Mesenteric fat pad (tissue), 1 donor: ENCODE measurements around the gene SLC29A2. TPM values are rescaled to one million over a fixed set of nuclear protein-coding genes. Genes with fewer than 3 reads are reported as not detected.
"Not testable (repeated sequence)": the region's sequence is repeated elsewhere in the genome, so short reads cannot be mapped to it uniquely, and the experiment has no call there.

Source experiments
- DNase-seq: peaks from one replicate; pipeline ENCODE4 v3.0.0-alpha.2; 2020; ENCODE audit warnings: low spot score
- total RNA-seq: library from RNA; stranded (reverse); fragmentation: NEBNext Ultra II Directional; extraction: Animal tissue kit (Norgen Biotek cat#: 25700); gene quantifications from one replicate; pipeline ENCODE4 v1.2.1, GENCODE V29; 2021
- donor health status: DM: yes; HTN: yes; CAD: no.

SLC29A2 gene
- total RNA-seq, 1 donor from 2014 or later = 5.9 TPM

DNA sequence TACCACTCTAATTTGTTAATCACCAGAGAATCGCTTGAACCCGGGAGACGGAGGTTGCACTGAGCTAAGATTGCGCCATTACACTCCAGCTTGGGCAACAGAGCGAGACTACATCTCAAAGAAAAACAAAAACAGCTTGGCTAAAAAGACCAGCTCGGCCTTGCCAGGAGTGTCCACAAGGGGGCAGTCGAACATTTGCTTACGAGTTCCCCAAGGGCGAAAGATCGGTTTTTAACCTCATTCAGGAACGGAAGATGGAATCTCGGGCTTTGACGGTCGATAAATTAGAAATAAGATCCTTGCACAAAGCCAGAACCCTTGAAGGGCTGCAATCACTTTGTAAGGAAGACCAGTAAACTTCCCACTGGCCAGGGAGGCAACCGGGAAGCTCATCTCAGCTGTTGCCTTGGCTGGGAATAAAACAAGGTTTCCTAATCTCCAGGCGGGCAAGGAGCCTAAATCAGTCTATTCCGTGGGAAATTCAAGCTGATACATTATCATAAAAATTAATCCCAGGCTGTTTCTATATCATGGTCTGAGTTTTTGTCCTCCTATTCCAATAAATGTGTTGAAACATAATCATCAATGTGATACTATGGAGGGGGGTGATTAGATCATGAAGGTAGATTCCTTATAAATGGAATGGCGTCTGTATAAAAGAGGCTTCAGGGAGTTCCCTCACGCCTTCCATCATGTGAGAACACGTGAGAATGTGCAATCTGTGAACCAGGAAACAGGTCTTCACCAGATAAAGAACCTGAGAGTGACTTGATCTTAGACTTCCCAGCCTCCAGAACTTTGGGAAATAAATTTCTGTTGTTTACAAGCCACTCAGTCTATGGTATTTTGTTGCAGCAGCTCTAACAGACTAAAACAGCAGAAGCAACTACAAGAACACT lies 14.9 kb upstream of the SLC29A2 start:
- no peak for DNase-seq

DNA sequence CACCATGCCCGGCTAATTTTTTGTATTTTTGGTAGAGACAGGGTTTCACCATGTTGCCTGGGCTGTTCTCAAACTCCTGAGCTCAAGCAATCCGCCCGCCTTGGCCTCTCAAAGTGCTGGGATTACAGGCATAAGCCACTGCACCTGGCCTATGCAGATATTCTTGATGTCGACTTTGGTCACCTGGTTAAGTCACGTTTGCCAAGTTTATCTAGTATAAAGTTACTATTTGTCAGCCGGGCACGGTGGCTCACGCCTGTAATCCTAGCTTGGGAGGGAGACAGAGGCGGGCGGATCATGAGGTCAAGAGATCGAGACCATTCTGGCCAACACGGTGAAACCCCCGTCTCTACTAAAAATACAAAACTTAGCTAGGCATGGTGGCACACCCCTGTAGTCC lies 12.8 kb upstream of the SLC29A2 start:
- not testable (repeated sequence) for DNase-seq

DNA sequence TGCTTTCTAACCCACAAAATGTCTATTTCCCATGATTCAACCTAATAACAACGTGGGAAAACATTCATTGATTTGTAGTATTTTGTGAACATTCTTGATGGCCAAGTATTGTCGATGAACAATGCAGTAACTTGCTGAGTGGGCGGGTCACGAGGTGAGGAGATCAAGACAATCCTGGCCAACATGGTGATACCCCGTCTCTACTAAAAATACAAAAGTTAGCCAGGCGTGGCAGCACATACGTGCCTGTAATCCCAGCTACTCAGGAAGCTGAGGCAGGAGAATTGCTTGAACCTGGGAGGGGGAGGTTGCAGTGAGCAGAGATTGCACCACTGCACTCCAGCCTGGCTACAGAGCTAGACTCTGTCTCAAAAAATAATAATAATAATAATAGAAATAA lies 8.7 kb upstream of the SLC29A2 start:
- not testable (repeated sequence) for DNase-seq

DNA sequence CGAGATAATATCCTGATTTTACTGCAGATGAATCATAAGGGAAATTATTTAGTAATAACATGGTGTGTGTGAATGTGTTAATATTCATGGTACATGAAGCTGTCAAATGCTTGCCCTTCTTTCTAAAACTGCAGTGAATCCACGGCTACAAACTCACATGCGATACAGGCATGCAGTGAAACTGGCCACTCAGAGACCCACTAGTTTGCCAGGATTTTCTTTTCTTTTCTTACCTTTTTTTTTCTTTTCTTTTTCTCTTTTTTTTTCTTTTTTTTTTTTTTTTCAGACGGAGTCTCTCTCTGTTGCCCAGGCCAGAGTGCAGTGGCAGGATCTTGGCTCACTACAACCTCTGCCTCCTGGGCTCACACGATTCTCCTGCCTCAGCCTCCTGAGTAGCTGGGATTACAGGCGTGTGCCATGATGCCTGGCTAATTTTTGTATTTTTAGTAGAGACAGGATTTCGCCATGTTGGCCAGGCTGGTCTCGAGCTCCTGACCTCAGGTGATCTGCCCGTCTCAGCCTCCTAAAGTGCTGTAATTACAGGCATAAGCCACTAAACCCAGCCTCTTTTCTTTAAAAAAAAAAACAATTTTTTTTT lies 2.2 kb upstream of the SLC29A2 start:
- not testable (repeated sequence) for DNase-seq

DNA sequence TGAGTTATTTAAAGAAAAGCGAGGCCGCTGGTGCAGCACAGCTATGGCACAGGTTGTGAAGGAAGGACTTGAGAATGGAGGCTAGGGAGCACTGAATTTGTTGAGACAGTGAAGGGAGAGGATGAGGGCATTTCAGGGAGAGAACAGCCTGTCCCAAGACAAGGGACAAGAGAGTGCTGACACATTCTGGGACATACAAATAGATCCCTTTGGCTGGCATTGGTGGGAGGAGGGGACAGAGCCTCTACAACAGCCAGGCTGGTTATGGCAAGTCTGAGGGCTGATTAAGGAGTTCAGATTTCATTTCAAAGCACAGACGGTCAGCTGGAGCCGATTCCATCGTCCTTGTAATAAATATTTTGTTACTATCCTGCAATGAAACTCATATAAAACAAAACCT lies 1.7 kb upstream of the SLC29A2 start:
- DNase-seq = no peak

DNA sequence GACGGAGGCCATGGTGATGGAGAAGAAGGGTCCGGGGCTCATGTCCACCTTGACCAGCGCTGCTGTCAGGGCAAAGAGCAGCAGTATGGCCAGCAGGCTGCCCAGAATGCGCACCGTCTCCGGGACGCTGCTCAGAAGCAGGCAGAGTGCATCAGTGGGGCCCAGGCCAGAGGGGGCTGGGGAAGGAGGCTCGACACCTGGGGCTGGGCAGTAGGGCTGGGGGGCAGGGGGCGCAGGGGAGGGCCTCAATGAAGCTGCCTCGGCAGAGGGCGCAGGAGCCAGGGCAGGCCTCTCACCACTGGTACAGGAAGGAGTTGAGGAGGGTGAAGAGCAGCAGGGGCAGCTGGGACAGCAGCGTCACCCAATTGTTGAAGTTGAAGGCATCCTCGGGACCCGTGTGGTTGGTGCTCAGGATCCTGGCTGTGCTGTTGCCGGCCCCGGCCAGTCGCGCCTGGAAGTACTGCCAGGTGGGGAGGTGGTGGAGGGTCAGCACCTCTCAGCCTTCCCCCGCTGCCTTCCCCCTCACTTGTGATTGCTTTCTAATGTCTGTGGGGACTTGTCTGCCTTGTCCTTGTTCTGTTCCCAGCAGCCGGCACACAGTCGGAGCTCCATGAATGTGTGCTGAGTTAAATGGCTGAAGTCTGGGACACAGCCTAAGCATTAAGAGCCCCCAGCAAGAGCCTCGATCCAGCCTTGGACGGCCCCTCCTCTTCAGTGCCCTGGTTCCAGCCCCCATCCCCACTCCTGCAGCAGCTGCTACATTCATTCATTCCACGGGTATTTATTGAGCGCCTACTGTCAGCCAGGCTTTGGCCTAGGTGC lies 2.3 kb downstream of the SLC29A2 start:
- DNase-seq = no peak

DNA sequence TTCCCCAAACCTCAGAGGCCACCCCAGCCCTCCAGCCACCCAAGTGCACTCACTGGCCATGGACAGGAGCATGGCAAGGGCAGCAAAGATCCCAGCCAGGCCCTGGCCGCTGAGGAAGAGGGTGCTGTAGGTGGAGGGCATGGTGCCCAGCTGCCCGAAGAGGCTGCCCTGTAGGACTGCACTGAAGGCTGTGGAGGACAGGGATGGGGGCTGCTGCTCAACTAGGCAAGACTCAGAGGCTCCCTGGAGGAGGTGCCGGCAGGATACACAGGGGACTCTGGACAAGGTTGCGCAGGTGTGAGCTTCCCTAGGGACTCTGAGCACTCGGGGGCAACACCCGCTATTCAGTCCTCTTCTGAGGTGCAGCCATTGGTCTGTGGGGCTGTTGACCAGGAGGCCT lies 3.1 kb downstream of the SLC29A2 start:
- DNase-seq = no peak

DNA sequence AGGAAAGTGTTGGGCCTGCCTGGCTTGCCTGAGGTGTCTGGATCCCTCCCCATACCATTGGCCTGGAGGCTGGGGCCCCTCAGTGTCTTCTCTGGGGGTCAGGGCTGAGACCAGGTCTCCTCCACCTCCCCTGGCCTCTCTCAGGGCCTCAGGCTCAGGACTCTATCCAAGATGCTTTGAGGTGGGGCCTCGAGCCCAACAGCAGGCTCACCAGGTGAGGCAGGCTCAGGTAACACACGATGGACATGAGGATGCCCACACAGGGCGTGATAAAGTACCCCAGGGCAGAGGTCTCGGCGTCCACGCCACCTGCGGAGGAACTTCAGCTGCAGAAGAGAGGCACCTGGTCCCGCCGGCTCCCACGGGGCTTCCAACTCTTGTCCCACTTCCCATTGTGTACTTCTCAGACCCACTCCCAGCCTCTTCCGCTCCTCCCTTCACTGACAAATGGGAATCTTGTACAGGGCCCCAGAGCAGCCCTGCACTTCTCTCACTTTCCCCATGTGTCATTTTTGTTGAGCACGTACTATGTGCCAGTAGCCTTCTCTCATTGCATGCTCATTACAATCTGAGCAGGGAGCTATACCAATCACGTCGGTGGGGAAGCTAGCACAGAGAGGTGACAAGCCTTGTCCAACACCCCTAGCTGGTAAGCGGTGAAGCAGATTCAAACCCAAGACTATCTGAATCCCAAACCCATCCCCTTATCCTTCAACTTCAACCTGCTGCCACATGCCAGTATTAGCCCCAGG lies 3.8 kb downstream of the SLC29A2 start:
- DNase-seq = no peak

DNA sequence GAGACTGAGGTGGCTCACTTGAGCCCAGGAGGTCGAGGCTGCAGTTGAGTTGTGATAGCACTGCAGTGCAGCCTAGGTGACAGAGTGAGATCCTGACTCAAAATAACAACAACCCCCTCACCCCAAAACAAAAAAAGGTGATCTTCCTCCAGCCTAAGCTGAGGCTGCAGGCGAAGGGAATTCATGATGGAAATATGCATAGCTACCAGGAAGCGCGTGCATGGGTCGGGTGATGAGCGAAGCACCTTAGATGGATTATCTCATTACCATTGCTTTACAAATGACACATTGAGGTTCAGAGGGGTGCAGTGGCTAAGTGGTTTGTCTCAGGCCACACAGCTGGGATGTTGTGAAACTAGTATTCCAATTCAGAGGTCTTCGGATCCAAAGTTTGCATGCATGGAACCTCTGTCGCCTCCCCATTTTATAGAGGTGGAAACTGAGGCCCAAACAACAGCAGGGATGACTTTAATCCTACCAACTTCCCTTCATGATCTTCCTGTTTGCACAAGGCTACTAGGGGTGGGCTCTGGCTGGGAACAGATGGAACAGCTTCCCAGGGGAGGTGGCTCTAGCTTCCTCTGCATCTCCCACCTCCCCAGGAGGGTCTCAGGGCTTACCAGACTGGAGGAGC lies 4.6 kb downstream of the SLC29A2 start:
- DNase-seq = no peak

DNA sequence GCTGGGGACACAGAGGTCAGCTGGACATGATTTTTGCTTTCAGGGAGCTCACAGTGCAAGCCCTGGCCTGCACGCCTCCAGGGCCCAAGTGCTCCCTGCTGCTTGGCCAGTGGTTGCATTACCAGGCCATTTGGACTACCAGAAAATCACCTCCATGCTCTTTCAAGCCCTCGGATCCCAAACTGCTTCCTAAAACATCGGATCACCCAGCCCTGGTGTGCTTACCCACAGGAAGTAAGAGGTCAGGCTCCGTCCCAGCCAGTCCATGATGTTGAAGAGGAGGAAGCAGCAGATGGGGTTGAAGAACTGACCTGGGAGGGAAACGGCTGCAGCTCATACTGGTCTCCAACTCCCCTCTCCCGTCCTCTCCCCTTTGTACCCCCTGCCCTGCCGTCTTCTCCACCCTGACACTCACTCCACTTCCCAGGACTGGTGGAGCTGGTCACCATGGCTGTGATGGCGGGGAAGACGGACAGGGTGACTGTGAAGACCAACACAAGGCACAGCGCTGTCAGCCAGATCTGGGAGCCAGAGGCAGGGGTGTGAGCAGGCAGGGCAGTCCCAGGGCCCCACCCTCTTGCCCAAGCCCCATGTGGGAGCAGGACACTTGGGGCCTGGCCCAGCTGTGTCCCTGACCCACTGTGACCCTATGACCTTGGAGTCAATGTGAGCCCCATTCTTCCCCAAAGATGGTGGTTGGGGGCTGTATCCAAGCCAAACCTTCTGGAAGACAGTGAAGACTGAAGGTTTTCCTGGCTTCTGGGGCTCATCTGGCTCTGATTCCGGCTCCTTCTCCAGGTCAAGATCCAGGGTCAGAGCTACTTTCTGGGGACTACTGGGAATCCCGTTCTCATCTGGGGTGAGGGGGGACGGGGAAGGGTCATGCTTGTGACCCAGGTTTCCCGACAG lies 5.6 kb downstream of the SLC29A2 start:
- no peak for DNase-seq

DNA sequence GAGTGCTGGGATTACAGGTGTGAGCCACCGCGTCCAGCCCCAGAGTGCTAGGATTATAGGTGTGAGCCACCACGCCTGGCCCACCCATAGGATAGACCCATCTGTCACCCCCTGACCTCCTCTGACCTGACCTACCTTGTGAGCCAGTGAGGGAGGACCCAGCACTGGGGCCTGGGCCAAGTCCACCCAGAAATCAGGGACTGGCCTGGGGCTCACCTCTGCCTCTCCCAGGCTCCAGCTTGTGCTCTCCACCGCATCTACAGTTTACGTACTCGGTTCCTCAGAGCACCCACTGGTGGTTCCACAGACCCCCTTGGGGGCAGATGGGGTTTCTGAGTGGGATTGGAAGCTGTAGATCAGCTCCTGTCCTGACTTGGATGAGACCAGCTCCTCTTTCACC lies 6.4 kb downstream of the SLC29A2 start:
- DNase-seq = no peak

DNA sequence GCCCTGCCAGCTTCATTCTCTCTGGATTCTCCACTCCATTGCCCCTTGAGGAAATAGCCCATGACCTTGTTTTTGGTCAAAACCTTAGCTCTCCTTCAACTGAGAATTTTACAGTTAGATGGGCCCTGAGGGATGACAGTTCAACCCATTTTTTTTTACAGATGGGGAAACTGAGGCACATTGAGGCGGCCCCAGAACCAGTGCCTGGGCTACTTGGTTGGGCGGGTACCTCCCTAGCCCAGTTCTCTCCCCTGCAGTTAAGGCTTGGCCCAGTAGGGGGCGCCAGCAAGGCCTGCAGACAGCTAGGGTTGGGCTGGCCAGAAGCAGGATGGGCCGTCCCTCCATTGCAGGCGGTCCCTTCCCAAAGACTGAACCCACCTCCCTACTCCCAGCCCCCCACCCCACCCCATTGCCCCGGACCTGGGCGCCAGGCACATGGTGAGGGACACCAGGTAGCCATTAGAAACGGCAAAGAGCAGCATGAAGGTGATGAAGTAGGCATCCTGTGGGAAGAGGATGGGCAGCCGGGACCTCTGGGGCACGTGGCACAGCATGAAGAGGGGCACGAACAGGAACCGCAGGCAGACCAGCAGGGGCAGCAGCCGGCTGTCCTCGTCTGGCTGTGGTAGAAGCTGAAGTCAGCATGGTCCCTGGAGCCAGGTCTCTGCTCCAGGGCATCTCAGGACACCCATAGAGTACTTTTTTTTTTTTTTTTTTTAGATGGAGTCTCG lies 7.6 kb downstream of the SLC29A2 start:
- no peak for DNase-seq

DNA sequence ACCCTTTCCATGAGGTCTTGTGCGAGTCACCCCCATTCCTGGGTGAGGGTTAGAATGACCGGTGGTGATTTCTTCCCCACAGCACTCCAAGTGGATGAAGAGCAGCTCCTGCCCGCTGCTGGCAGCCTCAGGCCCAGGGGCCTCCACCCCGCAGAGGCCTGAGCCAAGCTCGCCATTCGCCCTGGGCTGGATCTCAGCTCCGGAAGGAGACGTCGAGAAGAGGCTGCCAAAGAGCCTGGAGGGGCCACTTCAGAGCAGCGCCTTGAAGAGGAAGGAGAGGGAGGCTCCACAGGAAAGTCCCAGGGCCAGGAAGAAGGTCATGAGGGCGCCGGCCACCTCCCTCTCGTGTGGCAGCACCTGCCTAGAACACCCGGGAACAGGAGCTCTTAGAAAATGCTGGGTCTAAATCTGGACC lies 8.4 kb downstream of the SLC29A2 start:
- no peak for DNase-seq

DNA sequence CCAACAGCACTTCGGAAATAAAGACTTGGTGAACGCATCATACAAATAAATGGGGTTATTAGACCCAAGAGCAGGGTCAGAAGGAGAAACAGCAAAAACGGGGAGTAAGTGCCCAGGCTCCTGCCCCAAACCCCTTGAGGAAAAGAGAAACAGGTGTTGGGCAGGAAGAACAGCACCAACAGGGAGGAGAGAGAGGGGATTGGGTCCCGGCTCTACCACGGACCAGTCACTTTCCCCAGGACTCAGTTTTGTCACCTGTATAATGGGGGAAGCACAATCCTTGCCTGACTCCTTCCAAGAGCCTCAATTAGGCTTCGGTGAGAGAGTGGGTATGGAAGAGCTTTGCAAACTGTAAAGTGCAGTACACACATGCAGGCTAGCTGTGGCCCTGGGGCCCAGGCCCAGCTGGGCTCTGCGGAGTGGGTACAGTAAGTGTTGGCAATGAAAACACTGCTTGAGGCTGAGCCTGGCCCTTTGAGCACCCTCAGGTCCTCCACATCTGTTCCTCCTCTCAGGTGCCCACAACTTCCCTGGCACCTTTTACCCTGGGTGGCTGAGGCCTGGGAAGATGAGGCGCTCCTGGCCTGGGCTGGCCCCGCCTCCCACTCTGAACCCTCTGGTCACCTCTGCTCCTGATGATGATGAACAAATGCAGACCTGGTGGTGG lies 8.9 kb downstream of the SLC29A2 start:
- DNase-seq = no peak

DNA sequence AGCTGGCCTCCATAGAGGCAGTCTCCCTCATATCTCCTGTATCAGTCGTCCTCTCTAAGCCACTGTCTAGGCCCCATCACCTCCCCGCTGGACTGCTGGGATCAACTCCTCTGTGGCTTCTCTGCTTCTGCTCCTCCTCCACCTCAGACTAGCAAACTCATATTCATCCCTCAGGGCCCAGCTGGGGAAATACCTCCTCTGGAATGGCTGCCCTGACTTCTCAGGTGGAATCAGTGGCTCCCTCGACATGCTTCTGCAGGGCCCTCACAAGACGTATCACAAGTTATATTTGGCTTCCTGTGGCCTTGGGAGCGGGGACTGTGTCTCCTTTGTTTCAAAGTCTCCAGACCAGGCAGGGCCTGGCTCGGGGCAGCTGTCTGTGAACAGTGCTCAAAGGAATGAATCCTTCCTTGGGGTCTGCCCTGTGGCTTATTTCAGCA lies 10.0 kb downstream of the SLC29A2 start:
- no peak for DNase-seq

DNA sequence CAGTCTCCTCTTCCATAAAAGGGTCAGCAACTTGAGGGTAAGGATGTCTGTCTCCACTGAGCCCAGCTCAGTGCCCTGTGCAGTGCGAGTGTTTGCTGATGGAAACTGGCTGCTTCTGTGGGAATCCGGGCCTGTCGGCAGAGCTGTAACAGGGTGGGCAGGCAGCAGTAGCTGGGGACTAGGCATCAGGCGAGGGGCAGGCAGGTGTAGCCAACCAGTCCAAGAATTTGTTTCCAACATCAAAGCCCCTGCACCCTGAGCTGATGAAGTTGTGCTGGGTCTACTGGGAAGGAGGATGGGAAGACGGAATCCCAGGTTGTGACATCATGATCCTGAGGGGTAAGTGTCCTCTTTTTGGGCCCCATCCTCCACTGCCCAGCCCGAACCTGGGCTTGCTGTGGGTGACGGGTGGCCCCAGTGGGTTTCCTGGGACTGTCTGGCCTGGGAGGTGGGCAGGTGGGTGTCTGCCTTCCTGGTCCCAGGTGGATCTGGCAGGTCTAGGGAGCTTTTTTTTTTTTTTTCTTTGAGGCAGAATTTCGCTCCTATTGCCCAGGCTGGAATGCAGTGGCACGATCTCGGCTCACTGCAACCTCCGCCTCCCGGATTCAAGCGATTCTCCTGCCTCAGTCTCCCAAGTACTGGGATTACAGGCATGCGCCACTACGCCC lies 11.0 kb downstream of the SLC29A2 start:
- no peak for DNase-seq

DNA sequence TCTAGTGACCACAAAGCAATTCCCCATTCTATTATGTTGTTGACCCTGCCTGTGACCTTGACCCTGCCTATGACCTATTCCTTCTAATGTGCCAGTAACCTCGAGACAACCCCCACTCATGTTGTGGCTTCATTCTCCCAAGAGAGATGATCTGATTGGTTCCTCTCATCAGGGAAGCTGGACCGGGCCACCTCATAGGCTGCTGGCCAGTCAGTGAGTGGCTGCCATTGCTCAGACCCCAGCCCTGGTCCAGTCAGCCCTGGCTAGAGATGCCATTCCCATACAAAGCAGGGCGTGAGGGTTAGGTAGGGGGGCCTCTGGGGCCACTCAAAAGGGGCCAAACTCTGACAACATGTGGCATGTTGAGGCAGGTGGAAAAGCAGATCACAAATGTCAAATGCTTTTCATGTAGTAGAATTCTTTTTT lies 11.9 kb downstream of the SLC29A2 start:
- no peak for DNase-seq
